K562 (cell line): ENCODE data around the gene HSD3B7. TPM values are rescaled to one million over a fixed set of nuclear protein-coding genes. Genes with fewer than 3 reads are reported as not detected.
A peak's percentile ranks its signal among the peaks of the same experiment; 100 is the strongest.

ENCODE experiments used
- ATAC-seq: fragments of 200-7000 bp; cut with Tn5 transposase; 3 replicates; pipeline ENCODE4 v1.9.1; 2020; ENCODE audit warnings: moderate library complexity
- BruUV-seq: library from RNA; stranded (reverse); fragments of 400-500 nt; replicated peaks from 2 replicates; lab custom pipeline; 2021; lab: Mats Ljungman, UMichigan
- CTCF ChIA-PET: fragments of 300-600 bp; formaldehyde crosslinking; extraction: SDS; loops from one replicate; lab custom pipeline; 2021; ENCODE audit warnings: low intra/inter-chr PET ratio; lab: Yijun Ruan, JAX
- POLR2A ChIA-PET: fragments of 300-600, 350-650 bp; sonication (Branson Sonifier 250); formaldehyde crosslinking; extraction: SDS; loops from one replicate; lab custom pipeline; 2021; ENCODE audit warnings: antibody characterized with exemption, inconsistent platforms; lab: Yijun Ruan, JAX
- DNase-seq, 4 experiments: peaks; one replicate each; pipeline versions ENCODE4 v3.0.0 to v3.0.0-alpha.2; 2011 to 2018; ENCODE audit warnings: low spot score in 3 of 4, mixed read lengths in 3 of 4; ENCODE audit errors: extremely low read depth in 1 of 4
- FAIRE-seq: peaks from 2 replicates; lab custom pipeline; 2011; peaks lifted over from hg19 to GRCh38; lab: Jason Lieb, UNC
- H2AFZ ChIP-seq: 2 replicates; pipeline ENCODE4 v1.6.0; 2011; ENCODE audit warnings: low read depth, low read length, control low read depth, inconsistent platforms
- H3K27ac ChIP-seq: fragments of 200-600 bp; 3 replicates; pipeline ENCODE4 v1.8.0; 2011; ENCODE audit warnings: low read depth, mild to moderate bottlenecking, control low read depth, inconsistent platforms, low read length, moderate library complexity, mixed read lengths; ENCODE audit errors: extremely low read depth
- H3K27me3 ChIP-seq, 2 experiments: fragments of 300-600 bp in 1 of 2; 2 replicates in 1 of 2; 3 replicates in 1 of 2; pipeline versions ENCODE4 v1.6.0 to v1.8.0; 2011; ENCODE audit warnings: inconsistent platforms in 2 of 2, low read length in 2 of 2, mild to moderate bottlenecking in 1 of 2, mixed read lengths in 1 of 2, moderate library complexity in 1 of 2; ENCODE audit not compliant: control insufficient read depth in 2 of 2, insufficient read depth in 2 of 2
- H3K36me3 ChIP-seq: fragments of 300-600 bp; 3 replicates; pipeline ENCODE4 v1.8.0; 2011; ENCODE audit warnings: mild to moderate bottlenecking, low read length, inconsistent platforms; ENCODE audit not compliant: control insufficient read depth, insufficient read depth
- H3K4me1 ChIP-seq, 2 experiments: fragments of 200-600 bp in 1 of 2; replicated peaks in 1 of 2; 2 replicates in 1 of 2; 3 replicates in 1 of 2; pipeline versions ENCODE4 v1.5.1 to v1.8.0; 2011; ENCODE audit warnings: inconsistent platforms in 2 of 2, low read length in 2 of 2, mild to moderate bottlenecking in 1 of 2, mixed read lengths in 1 of 2, moderate library complexity in 1 of 2; ENCODE audit not compliant: control insufficient read depth in 2 of 2, insufficient read depth in 2 of 2
- H3K4me2 ChIP-seq: 2 replicates; pipeline ENCODE4 v1.6.1; 2011; ENCODE audit warnings: low read length, control low read depth, inconsistent platforms, mixed read lengths; ENCODE audit not compliant: insufficient read depth
- H3K4me3 ChIP-seq: fragments of 200-600 bp; sonication (generic), shearing (Covaris generic); 2 replicates; pipeline ENCODE4 v1.5.1; 2016; ENCODE audit warnings: control low read depth, inconsistent platforms
- H3K79me2 ChIP-seq: fragments of 200-600 bp; 3 replicates; pipeline ENCODE4 v1.8.0; 2011; ENCODE audit warnings: low read length, inconsistent platforms; ENCODE audit not compliant: control insufficient read depth, insufficient read depth
- H3K9ac ChIP-seq, 2 experiments: 2 replicates each; pipeline versions ENCODE4 v1.6.0 to v1.6.1; 2011; ENCODE audit warnings: low read depth in 2 of 2, low read length in 2 of 2, control low read depth in 1 of 2, inconsistent platforms in 1 of 2, mild to moderate bottlenecking in 1 of 2, mixed read lengths in 1 of 2; ENCODE audit not compliant: insufficient read depth in 1 of 2
- H3K9me1 ChIP-seq: one replicate; pipeline ENCODE4 v1.6.0; 2011; ENCODE audit warnings: inconsistent platforms, mild to moderate bottlenecking, low read length, moderate library complexity; ENCODE audit not compliant: control insufficient read depth, insufficient read depth
- H3K9me3 ChIP-seq: replicated peaks from 2 replicates; pipeline ENCODE4 v1.5.1; 2011; ENCODE audit warnings: low read depth, low read length, inconsistent platforms; ENCODE audit not compliant: control insufficient read depth, insufficient read depth
- H4K20me1 ChIP-seq: replicated peaks from 2 replicates; pipeline ENCODE4 v1.6.1; 2011; ENCODE audit warnings: low read length, inconsistent platforms, mixed read lengths; ENCODE audit not compliant: control insufficient read depth, insufficient read depth
- ARNT ChIP-seq, 2 experiments: fragments of 450-650 bp; IDR thresholded peaks; 2 replicates each; pipeline ENCODE4 v1.6.1; 2016; ENCODE audit warnings: mild to moderate bottlenecking in 1 of 2
- COPS2 ChIP-seq: fragments of 450-650 bp; conservative IDR thresholded peaks from 2 replicates; pipeline ENCODE4 v1.6.1; 2016; ENCODE audit warnings: mild to moderate bottlenecking, moderate library complexity
- ESRRA ChIP-seq: fragments of 450-650 bp; IDR thresholded peaks from 2 replicates; pipeline ENCODE4 v1.6.1; 2014; ENCODE audit warnings: low read depth, mild to moderate bottlenecking, moderate library complexity, borderline replicate concordance
- ETV1 ChIP-seq: fragments of 450-650 bp; conservative IDR thresholded peaks from 2 replicates; pipeline ENCODE4 v1.6.1; 2016; ENCODE audit warnings: missing genetic modification characterization, control low read depth, low read depth, missing compliant biosample characterization
- FOXA1 ChIP-seq: fragments of 450-650 bp; IDR thresholded peaks from 2 replicates; pipeline ENCODE4 v1.6.1; 2016; ENCODE audit warnings: mild to moderate bottlenecking, borderline replicate concordance
- HDAC1 ChIP-seq, 2 experiments: fragments of 450-650 bp; IDR thresholded peaks; 2 replicates each; pipeline ENCODE4 v1.6.1; 2016 to 2017; ENCODE audit warnings: inconsistent platforms in 1 of 2, mild to moderate bottlenecking in 1 of 2, moderate library complexity in 1 of 2
- HDAC6 ChIP-seq: IDR thresholded peaks from 2 replicates; pipeline ENCODE4 v1.6.1; 2012; ENCODE audit warnings: low read depth, mild to moderate bottlenecking, control low read depth, inconsistent platforms, low read length, moderate library complexity
- HNRNPL ChIP-seq: fragments of 200-400 bp; formaldehyde crosslinking; IDR thresholded peaks from 2 replicates; pipeline ENCODE4 v1.6.1; 2017; ENCODE audit warnings: low read depth, mild to moderate bottlenecking, low read length
- JUN ChIP-seq, 2 experiments: sonication (generic) in 1 of 2; formaldehyde crosslinking in 1 of 2; IDR thresholded peaks; 2 replicates each; pipeline versions ENCODE4 v1.6.1 to v1.8.0; 2012 to 2022; ENCODE audit warnings: borderline replicate concordance in 2 of 2, mild to moderate bottlenecking in 2 of 2, improper control_type of control experiment in 1 of 2, low read depth in 1 of 2, low read length in 1 of 2, missing genetic modification reagents in 1 of 2
- NFYB ChIP-seq: IDR thresholded peaks from 2 replicates; pipeline ENCODE4 v1.6.1; 2011; ENCODE audit warnings: mild to moderate bottlenecking, moderate library complexity; ENCODE audit not compliant: insufficient read length; ENCODE audit errors: extremely low read depth
- NRF1 ChIP-seq, 2 experiments: fragments of 450-650 bp; IDR thresholded peaks in 1 of 2; conservative IDR thresholded peaks in 1 of 2; 2 replicates each; pipeline ENCODE4 v1.6.1; 2014; ENCODE audit warnings: mild to moderate bottlenecking in 2 of 2
- POU5F1 ChIP-seq: fragments of 150-350 bp; IDR thresholded peaks from 2 replicates; pipeline ENCODE4 v1.6.1; 2014; ENCODE audit warnings: borderline replicate concordance, low read length, low read depth, mild to moderate bottlenecking; ENCODE audit not compliant: partially characterized antibody
- PYGO2 ChIP-seq: fragments of 450-650 bp; IDR thresholded peaks from 2 replicates; pipeline ENCODE4 v1.6.1; 2016; ENCODE audit warnings: mild to moderate bottlenecking, missing genetic modification characterization, moderate library complexity, missing compliant biosample characterization
- RUNX1 ChIP-seq: sonication (generic); IDR thresholded peaks from 2 replicates; pipeline ENCODE4 v1.6.1; 2016; ENCODE audit warnings: antibody characterized with exemption, low read depth
- SIN3A ChIP-seq, 2 experiments: fragments of 150-350 bp in 1 of 2; IDR thresholded peaks; 2 replicates each; pipeline ENCODE4 v1.6.1; 2011 to 2016; ENCODE audit warnings: borderline replicate concordance in 2 of 2, low read depth in 2 of 2, low read length in 2 of 2, mild to moderate bottlenecking in 2 of 2, moderate library complexity in 2 of 2; ENCODE audit not compliant: control insufficient read depth in 1 of 2
- TARDBP ChIP-seq: fragments of 450-650 bp; IDR thresholded peaks from 2 replicates; pipeline ENCODE4 v1.6.1; 2016
- ZNF143 ChIP-seq: sonication (generic); formaldehyde crosslinking; IDR thresholded peaks from 2 replicates; pipeline ENCODE4 v1.9.0; 2022; ENCODE audit warnings: mild to moderate bottlenecking, missing genetic modification reagents
- ZNF41 ChIP-seq: fragments of 250-450 bp; sonication (Bioruptor Pico); conservative IDR thresholded peaks from 2 replicates; pipeline ENCODE4 v1.4.0; 2020; ENCODE audit warnings: mild to moderate bottlenecking
- ZNF75A ChIP-seq: fragments of 450-650 bp; formaldehyde crosslinking; IDR thresholded peaks from 2 replicates; pipeline ENCODE4 v1.4.0; 2020; ENCODE audit warnings: mild to moderate bottlenecking
- ZNF764 ChIP-seq: fragments of 250-450 bp; sonication (Bioruptor Pico); IDR thresholded peaks from 2 replicates; pipeline ENCODE4 v1.4.0; 2020; ENCODE audit warnings: low read depth, mild to moderate bottlenecking, moderate library complexity
- WGBS: fragments of 100-300 bp; shearing (Covaris generic); methylation state at CpG from one replicate; pipeline ENCODE4 v1.1.6; 2016; ENCODE audit warnings: low coverage, mixed read lengths; ENCODE audit not compliant: insufficient coverage; ENCODE audit errors: missing lambda C conversion rate; 5-methylcytosine and 5-hydroxymethylcytosine counted together
- in situ Hi-C: fragments of 300-500 bp; cut with MboI; formaldehyde crosslinking; loops from 4 replicates; pipeline ENCODE4 v1.15.0; 2018; ENCODE audit warnings: inconsistent platforms, mixed read lengths
- intact Hi-C: fragments of 100-400 bp; cut with micrococcal nuclease; formaldehyde crosslinking; loops from 2 replicates; pipeline ENCODE4 v1.14.2; 2022
- polyA plus RNA-seq, 8 experiments: library from polyadenylated mRNA; depleted of rRNA in 4 of 8; stranded (reverse) in 5 of 8; unstranded in 3 of 8; fragments of >200 nt; fragmentation: Nextera tagmentation in 2 of 8; fragmentation: Illumina TruSeq in 1 of 8; extraction: Ambion mirVana in 2 of 8; extraction: Trizol in 1 of 8; gene quantifications; 2 replicates each; pipeline versions ENCODE4 v1.2.1 to v1.2.3, GENCODE V29; 2011 to 2014; ENCODE audit warnings: inconsistent platforms in 1 of 8, missing spikeins in 1 of 8
- total RNA-seq, 7 experiments: library from RNA; depleted of rRNA in 6 of 7; stranded (reverse); fragments of >200 nt in 6 of 7; fragmentation: Illumina TruSeq in 2 of 7; extraction: Trizol in 2 of 7; gene quantifications; 2 replicates each; pipeline versions ENCODE4 v1.2.1 to v1.2.3, GENCODE V29; 2011 to 2021; ENCODE audit warnings: low replicate concordance in 1 of 7
- TF ChIP-seq, protein P1 (sequence below): fragments of 450-650 bp; IDR thresholded peaks from 2 replicates; pipeline ENCODE4 v1.6.1; 2016; ENCODE audit warnings: antibody characterized with exemption

The HSD3B7 gene
- total and polyA plus RNA-seq, 9 of the 15 experiments (the other 6 are each of a cell fraction or from before 2014, with no cell fraction given), result 5.4 to 49.1 (median 23.0) TPM

DNA sequence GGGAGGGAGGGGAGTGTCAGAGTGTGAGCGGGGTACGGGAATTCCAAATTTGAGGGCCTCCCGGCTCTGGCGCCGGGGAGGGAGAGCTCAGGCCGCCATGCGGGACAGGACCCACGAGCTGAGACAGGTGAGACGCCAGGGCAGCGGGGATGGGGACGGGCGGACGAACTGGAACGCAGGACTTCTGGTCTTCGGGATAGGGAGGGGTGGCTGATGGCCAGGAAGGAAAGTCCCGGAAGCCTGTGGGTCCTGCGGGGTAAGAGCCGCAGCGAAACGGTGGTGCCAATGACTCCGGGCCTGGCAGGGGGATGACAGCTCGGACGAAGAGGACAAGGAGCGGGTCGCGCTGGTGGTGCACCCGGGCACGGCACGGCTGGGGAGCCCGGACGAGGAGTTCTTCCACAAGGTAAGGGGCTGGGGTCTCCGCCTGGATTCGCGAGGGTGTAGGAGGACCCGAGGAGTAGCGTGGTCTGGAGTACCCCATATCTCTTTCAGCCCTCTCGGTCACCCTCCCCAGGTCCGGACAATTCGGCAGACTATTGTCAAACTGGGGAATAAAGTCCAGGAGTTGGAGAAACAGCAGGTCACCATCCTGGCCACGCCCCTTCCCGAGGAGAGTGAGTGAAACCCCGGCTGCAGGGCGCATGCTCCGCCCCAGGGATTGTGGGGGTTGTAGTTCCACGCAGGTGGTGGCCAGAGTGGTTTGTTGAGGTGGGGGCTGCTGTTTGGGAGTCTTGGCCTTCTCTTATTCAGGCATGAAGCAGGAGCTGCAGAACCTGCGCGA is 48.9 kb downstream of the HSD3B7 start:
- Histone ChIP-seq H3K4me1 (peaks cover 16 to 20% of the 10 kb centered on the region in 2 experiments), H3K4me3 (peak overlapping the region; percentile 98), H4K20me1 (peaks cover 4% of the 10 kb centered on the region), H3K4me2 (peak overlapping the region; percentile 99), H3K9me3 (no peaks in the 10 kb centered on the region; the same call in 1 of the 2 replicates), H3K9me1 (peaks cover 8% of the 10 kb centered on the region), H3K79me2 (peaks cover 21% of the 10 kb centered on the region), H3K9ac (peak overlapping the region; percentile 79 to 92), H3K27me3 (no peaks in the 10 kb centered on the region), H3K27ac (peak overlapping the region; percentile 91), H2AFZ (peak overlapping the region; percentile 93), H3K36me3 (peaks cover 32% of the 10 kb centered on the region; the same call in 2 of the 3 replicates)
- intact Hi-C loops, result loop anchor here (1.0 to 5.0 kb wide), 3 partner anchors 38 to 63 kb away; no protein-coding TSS in a partner anchor
- ChIA-PET CTCF (no interaction called here), POLR2A (interaction anchor here (0.7 to 3.1 kb wide), 5 partner anchors 19 to 146 kb away, joined by 3 to 12 read pairs (median 4); partner anchors contain the start of genes FUS, ZNF646 and ZNF668)
- FAIRE-seq (peak; percentile 94), DNase-seq (peak; percentile 93 to 97 (median 95)), ATAC-seq (peak; percentile 89)
- WGBS, result 1% methylated on average over 32 of the region's 47 CpGs
- BruUV-seq, result TSS peak; percentile 88
- in situ Hi-C loops, result no loop called here
- TF ChIP-seq ZNF764 (CRISPR knock-in tag), result no peak
- TF ChIP-seq HDAC1 (IDR thresholded peaks at IDR 0.05), result peak in 1 of 2 experiments; percentile 73; a peak in 2 of 4 replicates
- TF ChIP-seq HDAC6, result no peak
- no peak for TF ChIP-seq NFYB
- no peak for TF ChIP-seq HNRNPL
- no peak for TF ChIP-seq ETV1 (tag)
- peak in 1 of 2 experiments; percentile 71; a peak in 1 of 4 replicates for TF ChIP-seq SIN3A (IDR thresholded peaks at IDR 0.05; ENCODE audit: borderline replicate concordance in 2 of 2, control insufficient read depth in 1 of 2, low read depth in 2 of 2, low read length in 2 of 2)
- TF ChIP-seq JUN (IDR thresholded peaks at IDR 0.05; ENCODE audit: borderline replicate concordance, low read depth, low read length), result peak; percentile 32; the same call in 1 of the 2 replicates
- TF ChIP-seq JUN (CRISPR knock-in tag; IDR thresholded peaks at IDR 0.05; ENCODE audit: borderline replicate concordance), result no peak
- TF ChIP-seq COPS2, result no peak
- no peak for TF ChIP-seq RUNX1
- TF ChIP-seq PYGO2 (tag), result no peak
- peak; percentile 96 for TF ChIP-seq NRF1 (conservative IDR thresholded peaks at IDR 0.05 in 1 of 2, IDR thresholded peaks at IDR 0.05 in 1 of 2)
- TF ChIP-seq, protein P1, sequence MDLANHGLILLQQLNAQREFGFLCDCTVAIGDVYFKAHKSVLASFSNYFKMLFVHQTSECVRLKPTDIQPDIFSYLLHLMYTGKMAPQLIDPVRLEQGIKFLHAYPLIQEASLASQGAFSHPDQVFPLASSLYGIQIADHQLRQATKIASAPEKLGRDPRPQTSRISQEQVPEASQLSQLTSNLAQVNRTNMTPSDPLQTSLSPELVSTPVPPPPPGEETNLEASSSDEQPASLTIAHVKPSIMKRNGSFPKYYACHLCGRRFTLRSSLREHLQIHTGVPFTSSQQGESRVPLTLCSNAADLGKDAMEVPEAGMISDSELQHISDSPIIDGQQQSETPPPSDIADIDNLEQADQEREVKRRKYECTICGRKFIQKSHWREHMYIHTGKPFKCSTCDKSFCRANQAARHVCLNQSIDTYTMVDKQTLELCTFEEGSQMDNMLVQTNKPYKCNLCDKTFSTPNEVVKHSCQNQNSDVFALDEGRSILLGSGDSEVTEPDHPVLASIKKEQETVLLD, result peak; percentile 87
- TF ChIP-seq ZNF75A (CRISPR knock-in tag), result no peak
- no peak for TF ChIP-seq ZNF41
- TF ChIP-seq POU5F1, result peak; percentile 38
- no peak for TF ChIP-seq TARDBP
- TF ChIP-seq FOXA1, result no peak
- TF ChIP-seq ARNT (IDR thresholded peaks at IDR 0.05), result no peak
- 0 out of 2 replicates have a peak, but pooled peaks have one; percentile 17 for TF ChIP-seq ESRRA
- TF ChIP-seq ZNF143, result peak; percentile 95
